Smooth muscle cell (in vitro differentiated cells): ENCODE results near the gene TRAPPC2L. TPM values are rescaled to one million over a fixed set of nuclear protein-coding genes. Genes with fewer than 3 reads are reported as not detected.

ENCODE experiments used
- DNase-seq: peaks from one replicate; lab custom pipeline; 2025; ENCODE audit not compliant: unreplicated experiment; lab: John Stamatoyannopoulos, UW
- H2AFZ ChIP-seq: fragments of 200-600 bp; sonication (generic); 2 replicates; pipeline ENCODE4 v1.6.0; 2016; ENCODE audit warnings: antibody characterized with exemption, low read depth, mild to moderate bottlenecking
- H3F3A ChIP-seq: fragments of 200-600 bp; sonication (generic); 2 replicates; pipeline ENCODE4 v1.6.0; 2017; ENCODE audit warnings: antibody characterized with exemption, low read depth
- H3K27ac ChIP-seq: fragments of 200-600 bp; sonication (generic); 2 replicates; pipeline ENCODE4 v1.5.1; 2016; ENCODE audit warnings: low read depth, mild to moderate bottlenecking
- H3K27me3 ChIP-seq: fragments of 200-600 bp; sonication (generic); 2 replicates; pipeline ENCODE4 v1.6.1; 2016; ENCODE audit warnings: low read depth, mild to moderate bottlenecking
- H3K36me3 ChIP-seq: fragments of 200-600 bp; sonication (generic); 2 replicates; pipeline ENCODE4 v1.5.1; 2016; ENCODE audit warnings: low read depth
- H3K4me1 ChIP-seq: fragments of 200-600 bp; sonication (generic); 2 replicates; pipeline ENCODE4 v1.5.1; 2016; ENCODE audit warnings: low read depth
- H3K4me2 ChIP-seq: fragments of 200-600 bp; sonication (generic); 2 replicates; pipeline ENCODE4 v1.6.0; 2016; ENCODE audit warnings: mild to moderate bottlenecking
- H3K4me3 ChIP-seq: fragments of 200-600 bp; sonication (generic); 2 replicates; pipeline ENCODE4 v1.5.1; 2016; ENCODE audit warnings: mild to moderate bottlenecking
- H3K79me2 ChIP-seq: fragments of 200-600 bp; sonication (generic); 2 replicates; pipeline ENCODE4 v1.6.0; 2016; ENCODE audit warnings: low read depth, mild to moderate bottlenecking
- H3K9ac ChIP-seq: fragments of 200-600 bp; sonication (generic); 2 replicates; pipeline ENCODE4 v1.6.0; 2016; ENCODE audit warnings: low read depth
- H3K9me3 ChIP-seq: fragments of 200-600 bp; sonication (generic); replicated peaks from 2 replicates; pipeline ENCODE4 v1.5.1; 2016; ENCODE audit warnings: low read depth
- H4K20me1 ChIP-seq: fragments of 200-600 bp; sonication (generic); 2 replicates; pipeline ENCODE4 v1.6.0; 2016; ENCODE audit warnings: low read depth
- CTCF ChIP-seq: fragments of 200-600 bp; sonication (generic); IDR thresholded peaks from 2 replicates; pipeline ENCODE4 v1.5.1; 2017; ENCODE audit warnings: borderline replicate concordance, mild to moderate bottlenecking, antibody characterized with exemption; ENCODE audit not compliant: insufficient read depth, poor library complexity, severe bottlenecking
- WGBS: methylation state at CpG from one replicate; pipeline ENCODE4 v1.1.7; 2016; ENCODE audit warnings: low lambda C conversion rate; 5-methylcytosine and 5-hydroxymethylcytosine counted together
- polyA plus RNA-seq: library from polyadenylated mRNA; unstranded; fragments of >200 nt; fragmentation: Nextera tagmentation; extraction: Ambion mirVana; gene quantifications from 2 replicates; pipeline ENCODE4 v1.2.1, GENCODE V29; 2016
- total RNA-seq: library from RNA; depleted of rRNA; stranded (reverse); fragments of >200 nt; gene quantifications from 2 replicates; pipeline ENCODE4 v1.2.3, GENCODE V29; 2014

Gene TRAPPC2L
- total and polyA plus RNA-seq, 2 experiments from 2014 or later = 17.9 to 125 TPM

GRCh38 chr16:88902744-88903143 lies 45.8 kb downstream of the TRAPPC2L start:
- 94% methylated on average over 16 of the region's 16 CpGs for WGBS
- DNase-seq = no peak

DNA sequence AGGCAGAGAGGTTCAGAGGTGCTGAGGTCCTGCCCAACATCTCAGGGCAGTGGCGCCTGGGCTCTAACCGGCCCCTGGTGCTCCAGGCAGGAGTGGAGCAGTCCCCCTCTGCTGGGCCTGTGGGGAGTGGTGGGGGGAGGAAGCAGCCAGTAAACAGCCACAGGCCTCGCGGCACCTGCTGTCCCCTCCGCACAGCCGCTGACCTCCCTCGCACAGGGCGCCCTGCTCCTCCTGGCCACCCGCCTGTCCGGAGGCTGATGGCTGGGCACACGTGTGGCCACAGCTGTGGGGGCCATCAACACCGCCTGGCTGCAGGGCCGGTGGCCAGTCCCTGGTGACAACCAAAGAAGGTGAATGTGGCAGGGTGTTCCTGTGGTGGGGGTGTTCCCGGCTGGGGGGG lies 46.3 kb downstream of the TRAPPC2L start:
- Histone ChIP-seq H3K9ac (no peak overlapping the region), H3K9me3 (no peaks in the 10 kb centered on the region), H3K79me2 (no peaks in the 10 kb centered on the region), H2AFZ (no peak overlapping the region), H3K4me1 (no peaks in the 10 kb centered on the region), H3K36me3 (no peaks in the 10 kb centered on the region), H3K4me3 (no peak overlapping the region), H3K27ac (no peak overlapping the region), H4K20me1 (no peaks in the 10 kb centered on the region), H3F3A (no peaks in the 10 kb centered on the region), H3K4me2 (no peak overlapping the region), H3K27me3 (no peaks in the 10 kb centered on the region)
- WGBS = 86% methylated on average over 14 of the region's 14 CpGs
- DNase-seq = no peak
- TF ChIP-seq CTCF = no peak

More at GRCh38 chr16:88902744-88903143, 45.8 kb downstream of the TRAPPC2L start:
- Histone ChIP-seq H3K4me1 (no peaks in the 10 kb centered on the region), H3K9ac (no peak overlapping the region), H3K27ac (no peak overlapping the region), H3K4me3 (no peak overlapping the region), H3F3A (no peaks in the 10 kb centered on the region), H2AFZ (no peak overlapping the region), H3K27me3 (no peaks in the 10 kb centered on the region), H3K36me3 (no peaks in the 10 kb centered on the region), H3K79me2 (no peaks in the 10 kb centered on the region), H3K9me3 (no peaks in the 10 kb centered on the region), H4K20me1 (no peaks in the 10 kb centered on the region), H3K4me2 (no peak overlapping the region)
- TF ChIP-seq CTCF = no peak

- H3K27me3 ChIP-seq = no peaks in the 10 kb centered on the region
- no peak overlapping the region for H3K9ac ChIP-seq
- H4K20me1 ChIP-seq = no peaks in the 10 kb centered on the region
- H3K9me3 ChIP-seq = no peaks in the 10 kb centered on the region
- no peak for TF ChIP-seq CTCF
- H3K4me1 ChIP-seq = no peaks in the 10 kb centered on the region
- no peak overlapping the region for H3K4me3 ChIP-seq
- no peak for DNase-seq
- no peaks in the 10 kb centered on the region for H3K79me2 ChIP-seq
- no peak overlapping the region for H3K27ac ChIP-seq
- no peaks in the 10 kb centered on the region for H3F3A ChIP-seq
- H3K4me2 ChIP-seq = no peak overlapping the region
- H2AFZ ChIP-seq = no peak overlapping the region
- H3K36me3 ChIP-seq = no peaks in the 10 kb centered on the region
- 94% methylated on average over 18 of the region's 21 CpGs for WGBS
These were observed 47.9 kb downstream of the TRAPPC2L start for GRCh38 chr16:88904676-88905365.

DNA sequence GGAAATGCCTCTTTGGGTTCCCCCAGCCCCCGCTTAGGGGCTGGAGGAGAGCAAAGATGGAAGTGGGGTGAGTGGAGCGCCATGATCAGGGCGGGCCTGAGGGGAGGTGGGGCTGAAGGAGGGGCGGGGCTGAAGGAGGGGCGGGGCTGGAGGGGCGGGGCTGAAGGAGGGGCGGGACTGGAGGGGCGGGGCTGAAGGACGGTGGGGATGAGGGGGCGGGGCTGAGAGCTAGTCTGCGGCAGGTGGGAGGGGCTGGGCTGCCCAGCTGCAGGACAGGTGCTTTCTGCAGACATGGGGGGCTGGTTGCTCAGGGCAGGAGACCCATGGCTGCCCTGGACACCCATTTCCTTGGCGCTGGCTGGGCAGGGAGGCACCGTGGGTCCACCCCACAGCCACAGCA lies 48.6 kb downstream of the TRAPPC2L start:
- H3K79me2 ChIP-seq = no peaks in the 10 kb centered on the region
- no peaks in the 10 kb centered on the region for H3K27me3 ChIP-seq
- no peak overlapping the region for H2AFZ ChIP-seq
- no peak for DNase-seq
- WGBS = 74% methylated on average over 2 of the region's 13 CpGs
- TF ChIP-seq CTCF = no peak
- no peaks in the 10 kb centered on the region for H3K36me3 ChIP-seq
- no peaks in the 10 kb centered on the region for H3K4me1 ChIP-seq
- no peaks in the 10 kb centered on the region for H4K20me1 ChIP-seq
- H3K27ac ChIP-seq = no peak overlapping the region
- H3K9ac ChIP-seq = no peak overlapping the region
- H3K4me2 ChIP-seq = no peak overlapping the region
- H3F3A ChIP-seq = no peaks in the 10 kb centered on the region
- H3K4me3 ChIP-seq = no peak overlapping the region
- H3K9me3 ChIP-seq = no peaks in the 10 kb centered on the region
